ENCODE data around the gene HASPIN.

GRCh38 chr17:3773511-3773910, 49.8 kb downstream of the HASPIN start:
- TF ChIP-seq SP2 (CRISPR knock-in tag; IDR thresholded peaks at IDR 0.05) (no peak), ZC3H4 (CRISPR knock-in tag; IDR thresholded peaks at IDR 0.05; ENCODE audit: borderline replicate concordance) (no peak), KDM1A (CRISPR knock-in tag; IDR thresholded peaks at IDR 0.05) (no peak), ZBTB44 (CRISPR knock-in tag; IDR thresholded peaks at IDR 0.05) (no peak), FOXK2 (IDR thresholded peaks at IDR 0.05) (no peak), HMG20A (CRISPR knock-in tag; IDR thresholded peaks at IDR 0.05; ENCODE audit: borderline replicate concordance) (no peak), RNF2 (conservative IDR thresholded peaks at IDR 0.05; ENCODE audit: low read depth) (no peak), TAF1 (CRISPR knock-in tag; IDR thresholded peaks at IDR 0.05) (no peak)
- TF ChIP-seq, protein P1, sequence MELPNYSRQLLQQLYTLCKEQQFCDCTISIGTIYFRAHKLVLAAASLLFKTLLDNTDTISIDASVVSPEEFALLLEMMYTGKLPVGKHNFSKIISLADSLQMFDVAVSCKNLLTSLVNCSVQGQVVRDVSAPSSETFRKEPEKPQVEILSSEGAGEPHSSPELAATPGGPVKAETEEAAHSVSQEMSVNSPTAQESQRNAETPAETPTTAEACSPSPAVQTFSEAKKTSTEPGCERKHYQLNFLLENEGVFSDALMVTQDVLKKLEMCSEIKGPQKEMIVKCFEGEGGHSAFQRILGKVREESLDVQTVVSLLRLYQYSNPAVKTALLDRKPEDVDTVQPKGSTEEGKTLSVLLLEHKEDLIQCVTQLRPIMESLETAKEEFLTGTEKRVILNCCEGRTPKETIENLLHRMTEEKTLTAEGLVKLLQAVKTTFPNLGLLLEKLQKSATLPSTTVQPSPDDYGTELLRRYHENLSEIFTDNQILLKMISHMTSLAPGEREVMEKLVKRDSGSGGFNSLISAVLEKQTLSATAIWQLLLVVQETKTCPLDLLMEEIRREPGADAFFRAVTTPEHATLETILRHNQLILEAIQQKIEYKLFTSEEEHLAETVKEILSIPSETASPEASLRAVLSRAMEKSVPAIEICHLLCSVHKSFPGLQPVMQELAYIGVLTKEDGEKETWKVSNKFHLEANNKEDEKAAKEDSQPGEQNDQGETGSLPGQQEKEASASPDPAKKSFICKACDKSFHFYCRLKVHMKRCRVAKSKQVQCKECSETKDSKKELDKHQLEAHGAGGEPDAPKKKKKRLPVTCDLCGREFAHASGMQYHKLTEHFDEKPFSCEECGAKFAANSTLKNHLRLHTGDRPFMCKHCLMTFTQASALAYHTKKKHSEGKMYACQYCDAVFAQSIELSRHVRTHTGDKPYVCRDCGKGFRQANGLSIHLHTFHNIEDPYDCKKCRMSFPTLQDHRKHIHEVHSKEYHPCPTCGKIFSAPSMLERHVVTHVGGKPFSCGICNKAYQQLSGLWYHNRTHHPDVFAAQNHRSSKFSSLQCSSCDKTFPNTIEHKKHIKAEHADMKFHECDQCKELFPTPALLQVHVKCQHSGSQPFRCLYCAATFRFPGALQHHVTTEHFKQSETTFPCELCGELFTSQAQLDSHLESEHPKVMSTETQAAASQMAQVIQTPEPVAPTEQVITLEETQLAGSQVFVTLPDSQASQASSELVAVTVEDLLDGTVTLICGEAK (IDR thresholded peaks at IDR 0.05) = no peak
- TF ChIP-seq, protein P1 (CRISPR knock-in tag; IDR thresholded peaks at IDR 0.05) = no peak

Data from HepG2 (cell line).